ENCODE data around the gene NELFB. TPM values are rescaled to one million over a fixed set of nuclear protein-coding genes. Genes with fewer than 3 reads are reported as not detected.

Gene NELFB
- total RNA-seq = 47.7 and 71.0 TPM in 2 replicates

DNA sequence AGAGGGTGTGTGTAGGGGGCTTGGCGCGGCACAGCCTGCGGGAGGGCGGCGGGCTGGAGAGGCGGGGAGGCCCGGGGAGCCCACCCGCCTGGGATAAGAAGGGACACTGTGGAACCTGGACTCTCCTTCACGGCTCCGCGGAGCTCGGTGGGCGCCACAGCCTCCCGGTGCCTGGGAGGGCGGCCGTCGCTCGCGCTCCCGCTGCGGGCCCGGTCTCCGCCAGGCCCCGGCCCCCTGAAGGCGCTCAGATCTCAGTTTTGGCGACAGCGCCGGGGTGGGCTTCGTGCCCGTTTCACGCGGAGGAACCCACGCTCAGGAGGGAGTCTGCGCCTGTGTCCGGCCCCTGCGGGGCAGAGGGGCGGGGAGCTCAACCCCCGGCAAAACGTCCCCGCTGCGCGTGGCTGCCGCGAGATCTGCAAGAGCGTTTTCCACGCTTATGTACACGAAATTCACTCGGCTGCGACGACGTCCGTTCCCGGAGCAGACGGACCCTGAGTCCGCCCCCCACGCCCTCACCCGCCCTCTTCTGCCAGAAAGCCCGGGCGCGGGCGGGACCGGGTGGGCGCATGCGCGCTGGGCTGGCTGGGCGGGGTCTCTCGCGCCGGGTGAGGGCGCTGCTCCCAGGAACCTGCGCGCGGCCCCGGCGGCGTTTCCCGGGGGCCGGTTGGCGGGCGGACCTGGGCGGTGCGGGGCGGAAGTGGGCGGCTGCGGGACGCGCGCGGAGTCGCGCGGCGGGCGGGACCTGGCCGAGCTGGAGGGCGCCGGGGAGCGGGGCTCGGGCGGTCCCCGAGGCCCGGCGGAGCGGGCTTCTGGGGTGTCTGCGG is at the start of gene NELFB:
Gene NELFB (plus strand): TSS at position 704 of the 824 bp plus-strand sequence.
- TF ChIP-seq, protein P1, sequence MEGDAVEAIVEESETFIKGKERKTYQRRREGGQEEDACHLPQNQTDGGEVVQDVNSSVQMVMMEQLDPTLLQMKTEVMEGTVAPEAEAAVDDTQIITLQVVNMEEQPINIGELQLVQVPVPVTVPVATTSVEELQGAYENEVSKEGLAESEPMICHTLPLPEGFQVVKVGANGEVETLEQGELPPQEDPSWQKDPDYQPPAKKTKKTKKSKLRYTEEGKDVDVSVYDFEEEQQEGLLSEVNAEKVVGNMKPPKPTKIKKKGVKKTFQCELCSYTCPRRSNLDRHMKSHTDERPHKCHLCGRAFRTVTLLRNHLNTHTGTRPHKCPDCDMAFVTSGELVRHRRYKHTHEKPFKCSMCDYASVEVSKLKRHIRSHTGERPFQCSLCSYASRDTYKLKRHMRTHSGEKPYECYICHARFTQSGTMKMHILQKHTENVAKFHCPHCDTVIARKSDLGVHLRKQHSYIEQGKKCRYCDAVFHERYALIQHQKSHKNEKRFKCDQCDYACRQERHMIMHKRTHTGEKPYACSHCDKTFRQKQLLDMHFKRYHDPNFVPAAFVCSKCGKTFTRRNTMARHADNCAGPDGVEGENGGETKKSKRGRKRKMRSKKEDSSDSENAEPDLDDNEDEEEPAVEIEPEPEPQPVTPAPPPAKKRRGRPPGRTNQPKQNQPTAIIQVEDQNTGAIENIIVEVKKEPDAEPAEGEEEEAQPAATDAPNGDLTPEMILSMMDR (conservative IDR thresholded peaks at IDR 0.05; ENCODE audit: low read depth, low read length) = no peak
- DNase-seq (ENCODE audit: low read depth) = no peak

DNA sequence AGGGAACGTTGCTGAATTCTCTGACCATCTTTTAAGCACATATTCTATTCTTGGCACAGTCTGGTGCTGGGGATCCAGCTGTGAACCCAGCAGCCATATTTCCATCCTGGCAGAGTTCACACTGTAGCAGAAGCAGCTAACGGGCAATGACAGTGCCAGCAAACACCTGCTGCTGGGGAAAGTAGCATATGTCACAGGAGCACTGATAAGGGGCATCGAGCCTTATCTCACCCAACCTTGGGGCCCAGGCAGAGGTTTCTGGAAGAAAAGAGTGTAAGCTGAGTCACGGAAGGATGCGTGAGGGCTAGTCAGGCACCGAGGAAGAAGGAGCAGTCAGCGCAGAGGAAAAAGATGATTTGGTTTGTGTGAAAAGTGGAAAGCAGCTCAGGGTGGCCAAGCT is 48.5 kb upstream of the NELFB start:
- H3K4me3 ChIP-seq (ENCODE audit: low read depth, low read length) = peak overlapping the region; percentile 97
- no peak for DNase-seq (ENCODE audit: low read depth)

More for the DNA sequence above, at the start of gene NELFB:
- H3K4me3 ChIP-seq (ENCODE audit: low read depth, low read length) = peak within 1 kb of the TSS; percentile 95

DNA sequence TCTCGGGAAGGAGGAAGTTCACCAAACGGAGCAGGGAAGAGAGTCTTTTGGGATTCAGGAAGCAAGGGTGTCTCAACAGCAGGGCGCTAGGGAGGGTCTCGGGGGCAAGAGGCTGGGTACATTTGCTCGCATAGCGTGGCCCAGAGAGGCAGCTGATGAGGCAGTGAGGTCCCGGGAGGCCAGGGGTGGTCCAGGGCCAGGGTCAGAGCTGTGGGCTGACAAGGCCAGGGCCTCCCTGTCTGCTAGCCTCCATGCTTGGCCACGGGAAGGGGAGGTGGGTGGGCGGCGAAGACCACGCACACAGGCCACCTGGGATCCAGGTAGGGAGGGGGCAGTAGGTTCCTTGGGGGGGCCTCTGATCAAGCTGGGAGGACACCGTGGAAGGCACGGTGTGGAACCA is 43.6 kb upstream of the NELFB start:
- no peak for DNase-seq (ENCODE audit: low read depth)
- H3K4me3 ChIP-seq (ENCODE audit: low read depth, low read length) = no peak overlapping the region
- TF ChIP-seq, protein P1 (conservative IDR thresholded peaks at IDR 0.05; ENCODE audit: low read depth, low read length) = no peak

More for the DNA sequence above, 48.5 kb upstream of the NELFB start:
- TF ChIP-seq, protein P1 (conservative IDR thresholded peaks at IDR 0.05; ENCODE audit: low read depth, low read length) = no peak

DNA sequence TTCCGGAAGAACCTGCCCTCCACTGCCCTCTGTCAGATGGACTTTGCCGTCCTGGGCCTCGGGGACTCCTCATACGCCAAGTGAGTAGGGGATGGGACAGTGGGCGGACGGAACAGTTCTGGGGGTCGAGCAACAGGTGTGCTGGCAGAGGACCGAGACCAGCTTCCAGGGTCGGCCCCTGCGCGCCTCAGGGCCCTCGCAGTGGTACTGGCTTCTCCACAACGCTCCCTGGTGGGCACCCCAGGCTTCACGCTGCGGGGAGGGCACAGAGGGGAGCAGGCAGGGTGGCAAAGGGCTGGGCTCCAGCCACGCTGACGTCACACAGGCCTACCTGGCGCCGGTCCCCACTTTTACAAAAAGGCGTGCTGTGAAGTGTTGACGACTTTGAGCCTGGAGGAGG is 42.6 kb upstream of the NELFB start:
- H3K4me3 ChIP-seq (ENCODE audit: low read depth, low read length) = no peak overlapping the region
- DNase-seq (ENCODE audit: low read depth) = no peak
- TF ChIP-seq, protein P1 (conservative IDR thresholded peaks at IDR 0.05; ENCODE audit: low read depth, low read length) = peak; percentile 11

DNA sequence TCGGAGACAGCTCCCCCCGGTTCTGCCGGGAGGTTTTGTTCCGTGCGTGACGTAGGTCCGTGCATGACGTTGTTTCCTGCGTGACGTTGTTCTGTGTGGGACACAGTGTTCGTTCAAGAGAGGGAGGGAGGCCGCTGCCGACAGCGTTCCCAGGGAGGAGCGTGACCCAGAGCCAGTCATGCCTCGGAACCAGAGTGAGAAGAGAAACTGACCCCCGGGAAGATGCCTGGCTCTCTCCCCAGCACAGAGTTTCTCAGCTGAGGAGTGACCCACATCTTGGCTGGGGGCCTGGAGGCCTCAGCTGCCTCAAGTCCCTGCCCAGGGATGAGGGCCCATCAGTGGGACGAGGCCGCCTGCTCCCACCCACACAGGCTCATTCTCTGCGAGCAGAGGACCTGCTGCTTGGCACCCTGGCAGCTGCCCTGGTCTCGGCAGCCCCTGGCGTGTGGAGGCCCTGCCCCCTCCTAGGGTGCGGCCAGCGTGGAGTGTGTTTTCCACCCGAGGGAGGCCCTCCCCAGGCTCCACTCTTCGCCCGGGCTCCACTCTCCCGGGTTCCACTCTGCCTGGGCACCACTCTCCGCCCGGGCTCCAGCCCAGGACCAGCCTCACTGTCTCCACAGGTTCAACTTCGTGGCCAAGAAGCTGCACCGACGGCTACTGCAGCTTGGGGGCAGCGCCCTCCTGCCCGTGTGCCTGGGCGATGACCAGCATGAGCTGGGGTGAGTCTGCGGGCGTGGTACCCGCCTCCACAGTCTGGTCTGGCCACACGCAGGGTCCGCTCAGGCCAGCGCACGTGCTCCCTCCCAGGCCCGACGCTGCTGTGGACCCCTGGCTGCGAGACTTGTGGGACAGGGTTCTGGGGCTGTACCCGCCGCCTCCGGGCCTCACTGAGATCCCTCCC is 41.7 kb upstream of the NELFB start:
- TF ChIP-seq, protein P1 (conservative IDR thresholded peaks at IDR 0.05; ENCODE audit: low read depth, low read length) = peak; percentile 33
- no peak for DNase-seq (ENCODE audit: low read depth)
- H3K4me3 ChIP-seq (ENCODE audit: low read depth, low read length) = no peak overlapping the region

DNA sequence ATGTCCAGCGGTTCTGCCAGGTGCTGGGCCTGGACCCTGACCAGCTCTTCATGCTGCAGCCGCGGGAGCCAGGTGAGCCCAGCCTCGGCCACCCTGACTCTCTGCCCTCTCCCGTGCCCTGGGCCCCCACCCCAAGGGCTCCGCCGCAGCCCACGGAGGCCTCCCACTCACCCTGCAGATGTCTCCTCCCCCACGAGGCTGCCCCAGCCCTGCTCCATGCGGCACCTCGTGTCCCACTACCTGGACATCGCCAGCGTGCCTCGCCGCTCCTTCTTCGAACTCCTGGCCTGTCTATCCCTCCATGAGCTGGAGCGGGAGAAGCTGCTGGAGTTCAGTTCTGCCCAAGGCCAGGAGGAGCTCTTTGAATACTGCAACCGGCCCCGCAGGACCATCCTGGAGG is 40.5 kb upstream of the NELFB start:
- H3K4me3 ChIP-seq (ENCODE audit: low read depth, low read length) = no peak overlapping the region
- no peak for DNase-seq (ENCODE audit: low read depth)
- TF ChIP-seq, protein P1 (conservative IDR thresholded peaks at IDR 0.05; ENCODE audit: low read depth, low read length) = no peak
